Epithelial cell of proximal tubule (primary cell): Measurements from ENCODE around the gene DDX27. TPM values are rescaled to one million over a fixed set of nuclear protein-coding genes. Genes with fewer than 3 reads are reported as not detected.

Experiments used
- DNase-seq: peaks from one replicate; pipeline ENCODE4 v3.0.0-alpha.2; 2011; ENCODE audit warnings: low read depth
- H3K4me3 ChIP-seq: 2 replicates; pipeline ENCODE4 v1.5.1; 2011; ENCODE audit warnings: low read depth, mild to moderate bottlenecking, low read length
- CTCF ChIP-seq: conservative IDR thresholded peaks from 2 replicates; pipeline ENCODE4 v1.5.1; 2012; ENCODE audit warnings: low read depth, mild to moderate bottlenecking, low read length
- total RNA-seq: library from RNA; depleted of rRNA; stranded (reverse); fragments of >200 nt; gene quantifications from 2 replicates; pipeline ENCODE4 v1.2.3, GENCODE V29; 2015

DDX27 gene
- total RNA-seq, 1 donor from 2014 or later = 34.2 TPM

GRCh38 chr20:49276961-49277785 is 58.0 kb downstream of the DDX27 start:
- peak overlapping the region; percentile 98 for H3K4me3 ChIP-seq
- DNase-seq = no peak
- no peak for TF ChIP-seq CTCF

- DNase-seq = no peak
- peak overlapping the region; percentile 98 for H3K4me3 ChIP-seq
- no peak for TF ChIP-seq CTCF
These were observed 58.5 kb downstream of the DDX27 start for GRCh38 chr20:49277786-49278035.

GRCh38 chr20:49278036-49278817 is 59.0 kb downstream of the DDX27 start, which contains the start of gene ZNFX1:
Gene ZNFX1, minus strand, starts transcription at chr20:49278057. Its CDS starts 2,218 bp downstream, at chr20:49275839.
- H3K4me3 ChIP-seq = peak within 1 kb of the TSS; percentile 98
- DNase-seq = peak; percentile 75
- no peak for TF ChIP-seq CTCF

GRCh38 chr20:49278818-49279676 is 59.8 kb downstream of the DDX27 start:
- no peak for DNase-seq
- H3K4me3 ChIP-seq = peak overlapping the region; percentile 98
- TF ChIP-seq CTCF = no peak

- no peak for DNase-seq
- no peak for TF ChIP-seq CTCF
- peak overlapping the region; percentile 98 for H3K4me3 ChIP-seq
These were observed 60.7 kb downstream of the DDX27 start for GRCh38 chr20:49279677-49280462.

- TF ChIP-seq CTCF = no peak
These were observed 61.3 kb downstream of the DDX27 start for GRCh38 chr20:49280463-49281058.

More at GRCh38 chr20:49280463-49281058, 61.3 kb downstream of the DDX27 start:
- H3K4me3 ChIP-seq = peak overlapping the region; percentile 98
- DNase-seq = no peak
